ENCODE measurements around the gene SPTLC2. TPM values are rescaled to one million over a fixed set of nuclear protein-coding genes. Genes with fewer than 3 reads are reported as not detected.

SPTLC2 gene
- total and polyA plus RNA-seq, 4 donors: 8.1 to 48.6 (median 27.6) TPM

GRCh38 chr14:77565994-77566305 is 50.5 kb downstream of the SPTLC2 start:
- WGBS, 2 donors: 33 to 59% methylated on average over 1 of the region's 1 CpG
- H3K27ac ChIP-seq (ENCODE audit: low read depth in 1 of 2, low read length in 1 of 2): no peak overlapping the region
- H3K4me3 ChIP-seq: no peak overlapping the region
- DNase-seq: no peak
- ATAC-seq (ENCODE audit: insufficient read depth, low FRiP score): no peak
- H3K9me3 ChIP-seq (ENCODE audit: control insufficient read depth in 4 of 4, insufficient read depth in 3 of 4, low read length in 3 of 4): no peaks in the 10 kb centered on the region
- peaks cover 3 to 14% (median 7%) of the 10 kb centered on the region in 4 donors for H3K36me3 ChIP-seq (ENCODE audit: control insufficient read depth in 4 of 4, insufficient read depth in 4 of 4, low read length in 4 of 4)
- H3K9ac ChIP-seq (ENCODE audit: insufficient read depth in 1 of 2, low read length in 2 of 2): no peak overlapping the region
- H3K4me1 ChIP-seq (ENCODE audit: control insufficient read depth in 5 of 5, insufficient read depth in 5 of 5, low read length in 5 of 5): no peaks in the 10 kb centered on the region
- TF ChIP-seq, protein P1, sequence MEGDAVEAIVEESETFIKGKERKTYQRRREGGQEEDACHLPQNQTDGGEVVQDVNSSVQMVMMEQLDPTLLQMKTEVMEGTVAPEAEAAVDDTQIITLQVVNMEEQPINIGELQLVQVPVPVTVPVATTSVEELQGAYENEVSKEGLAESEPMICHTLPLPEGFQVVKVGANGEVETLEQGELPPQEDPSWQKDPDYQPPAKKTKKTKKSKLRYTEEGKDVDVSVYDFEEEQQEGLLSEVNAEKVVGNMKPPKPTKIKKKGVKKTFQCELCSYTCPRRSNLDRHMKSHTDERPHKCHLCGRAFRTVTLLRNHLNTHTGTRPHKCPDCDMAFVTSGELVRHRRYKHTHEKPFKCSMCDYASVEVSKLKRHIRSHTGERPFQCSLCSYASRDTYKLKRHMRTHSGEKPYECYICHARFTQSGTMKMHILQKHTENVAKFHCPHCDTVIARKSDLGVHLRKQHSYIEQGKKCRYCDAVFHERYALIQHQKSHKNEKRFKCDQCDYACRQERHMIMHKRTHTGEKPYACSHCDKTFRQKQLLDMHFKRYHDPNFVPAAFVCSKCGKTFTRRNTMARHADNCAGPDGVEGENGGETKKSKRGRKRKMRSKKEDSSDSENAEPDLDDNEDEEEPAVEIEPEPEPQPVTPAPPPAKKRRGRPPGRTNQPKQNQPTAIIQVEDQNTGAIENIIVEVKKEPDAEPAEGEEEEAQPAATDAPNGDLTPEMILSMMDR (IDR thresholded peaks at IDR 0.05; ENCODE audit: control extremely low read depth, extremely low read depth): no peak
- H3K27me3 ChIP-seq (ENCODE audit: control insufficient read depth in 3 of 3, insufficient read depth in 3 of 3, low read length in 2 of 3): no peaks in the 10 kb centered on the region

DNA sequence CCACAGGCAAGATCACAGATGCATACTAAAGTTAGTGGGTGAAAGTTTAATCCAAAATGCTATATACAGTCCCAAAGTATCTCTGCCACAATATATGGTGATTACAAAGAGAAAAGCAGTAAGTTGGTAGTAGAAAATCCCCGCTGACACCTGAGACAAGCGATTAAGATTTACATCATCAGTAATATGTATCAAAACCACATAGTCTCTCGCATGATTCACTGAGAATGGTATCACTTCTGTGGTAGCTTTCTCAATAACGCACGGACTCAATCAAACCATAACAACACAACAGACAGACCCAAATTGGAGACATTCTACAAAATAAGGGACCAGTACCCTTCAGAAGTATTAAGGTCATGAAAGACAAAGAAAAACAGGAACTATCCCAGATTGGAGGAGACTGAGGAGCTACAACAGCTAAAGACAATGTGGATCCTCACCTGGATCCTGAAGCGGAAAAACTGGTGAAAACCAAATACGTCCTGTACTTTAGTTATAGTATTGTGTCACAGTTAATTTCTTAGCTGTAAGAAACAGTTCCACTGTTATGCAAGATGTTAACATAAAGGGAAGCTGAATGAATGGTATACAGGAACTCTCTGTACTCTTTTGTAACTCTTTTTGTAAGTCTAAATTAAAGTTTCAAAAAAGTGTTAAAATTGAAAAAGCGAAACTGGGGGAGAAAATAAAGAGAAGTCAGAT is 51.0 kb downstream of the SPTLC2 start:
- Histone ChIP-seq H3K4me3 (no peak overlapping the region), H3K4me1 (ENCODE audit: control insufficient read depth in 5 of 5, insufficient read depth in 5 of 5, low read length in 5 of 5) (no peaks in the 10 kb centered on the region), H3K9me3 (ENCODE audit: control insufficient read depth in 4 of 4, insufficient read depth in 3 of 4, low read length in 3 of 4) (no peaks in the 10 kb centered on the region), H3K27me3 (ENCODE audit: control insufficient read depth in 3 of 3, insufficient read depth in 3 of 3, low read length in 2 of 3) (no peaks in the 10 kb centered on the region), H3K36me3 (ENCODE audit: control insufficient read depth in 4 of 4, insufficient read depth in 4 of 4, low read length in 4 of 4) (peaks cover 3 to 14% (median 8%) of the 10 kb centered on the region in 4 donors), H3K9ac (ENCODE audit: insufficient read depth in 1 of 2, low read length in 2 of 2) (no peak overlapping the region), H3K27ac (ENCODE audit: low read depth in 1 of 2, low read length in 1 of 2) (no peak overlapping the region)
- no peak for DNase-seq
- TF ChIP-seq, protein P1 (IDR thresholded peaks at IDR 0.05; ENCODE audit: control extremely low read depth, extremely low read depth): no peak
- peak; percentile 19 for ATAC-seq (ENCODE audit: insufficient read depth, low FRiP score)
- 28 to 65% methylated on average over 8 of the region's 8 CpGs for WGBS, 2 donors

GRCh38 chr14:77562681-77563080 is 53.8 kb downstream of the SPTLC2 start:
- TF ChIP-seq, protein P1 (IDR thresholded peaks at IDR 0.05; ENCODE audit: control extremely low read depth, extremely low read depth): no peak
- Histone ChIP-seq H3K4me3 (no peak overlapping the region), H3K9me3 (ENCODE audit: control insufficient read depth in 4 of 4, insufficient read depth in 3 of 4, low read length in 3 of 4) (no peaks in the 10 kb centered on the region), H3K27me3 (ENCODE audit: control insufficient read depth in 3 of 3, insufficient read depth in 3 of 3, low read length in 2 of 3) (no peaks in the 10 kb centered on the region), H3K4me1 (ENCODE audit: control insufficient read depth in 5 of 5, insufficient read depth in 5 of 5, low read length in 5 of 5) (no peaks in the 10 kb centered on the region), H3K9ac (ENCODE audit: insufficient read depth in 1 of 2, low read length in 2 of 2) (no peak overlapping the region), H3K36me3 (ENCODE audit: control insufficient read depth in 4 of 4, insufficient read depth in 4 of 4, low read length in 4 of 4) (peaks cover 3 to 18% (median 10%) of the 10 kb centered on the region in 4 donors), H3K27ac (ENCODE audit: low read depth in 1 of 2, low read length in 1 of 2) (no peak overlapping the region)
- DNase-seq (no peak), ATAC-seq (ENCODE audit: insufficient read depth, low FRiP score) (no peak)
- 85 to 88% methylated on average over 4 of the region's 4 CpGs for whole genome bisulfite sequencing, 2 donors

GRCh38 chr14:77561881-77562280 is 54.6 kb downstream of the SPTLC2 start:
- Histone ChIP-seq H3K27ac (ENCODE audit: low read depth in 1 of 2, low read length in 1 of 2) (no peak overlapping the region), H3K4me1 (ENCODE audit: control insufficient read depth in 5 of 5, insufficient read depth in 5 of 5, low read length in 5 of 5) (no peaks in the 10 kb centered on the region), H3K36me3 (ENCODE audit: control insufficient read depth in 4 of 4, insufficient read depth in 4 of 4, low read length in 4 of 4) (peaks cover 3 to 22% (median 11%) of the 10 kb centered on the region in 4 donors), H3K9ac (ENCODE audit: insufficient read depth in 1 of 2, low read length in 2 of 2) (no peak overlapping the region), H3K9me3 (ENCODE audit: control insufficient read depth in 4 of 4, insufficient read depth in 3 of 4, low read length in 3 of 4) (no peaks in the 10 kb centered on the region), H3K27me3 (ENCODE audit: control insufficient read depth in 3 of 3, insufficient read depth in 3 of 3, low read length in 2 of 3) (no peaks in the 10 kb centered on the region), H3K4me3 (no peak overlapping the region)
- DNase-seq (no peak), ATAC-seq (ENCODE audit: insufficient read depth, low FRiP score) (no peak)
- TF ChIP-seq, protein P1 (IDR thresholded peaks at IDR 0.05; ENCODE audit: control extremely low read depth, extremely low read depth): no peak
- WGBS, 2 donors: 65 to 79% methylated on average over 5 of the region's 5 CpGs

Data from lung (tissue), 12 donors.